Keratinocyte (primary cell): Measurements from ENCODE around the gene TBC1D22B. TPM values are rescaled to one million over a fixed set of nuclear protein-coding genes. Genes with fewer than 3 reads are reported as not detected.

ENCODE experiments used
- DNase-seq: peaks from one replicate; pipeline ENCODE4 v3.0.0-alpha.2; 2011; ENCODE audit warnings: low read depth, missing footprints, low spot score
- FAIRE-seq: peaks from 2 replicates; lab custom pipeline; 2011; peaks lifted over from hg19 to GRCh38; lab: Jason Lieb, UNC
- H2AFZ ChIP-seq: 2 replicates; pipeline ENCODE4 v1.6.0; 2012; ENCODE audit warnings: low read length, control low read depth, inconsistent platforms; ENCODE audit not compliant: control insufficient read depth
- H3K27ac ChIP-seq: 2 replicates; pipeline ENCODE4 v1.5.1; 2011; ENCODE audit warnings: low read length; ENCODE audit not compliant: control insufficient read depth, insufficient read depth
- H3K27me3 ChIP-seq: 3 replicates; pipeline ENCODE4 v1.6.0; 2011; ENCODE audit warnings: low read length; ENCODE audit not compliant: control insufficient read depth, insufficient read depth; ENCODE audit errors: extremely low read depth
- H3K36me3 ChIP-seq, 2 experiments: 2 replicates in 1 of 2; 3 replicates in 1 of 2; pipeline ENCODE4 v1.5.1; 2011; ENCODE audit warnings: low read length in 2 of 2, mild to moderate bottlenecking in 1 of 2; ENCODE audit not compliant: control insufficient read depth in 2 of 2, insufficient read depth in 2 of 2; ENCODE audit errors: extremely low read depth in 1 of 2
- H3K4me1 ChIP-seq: 3 replicates; pipeline ENCODE4 v1.5.1; 2011; ENCODE audit warnings: low read length; ENCODE audit not compliant: control insufficient read depth, insufficient read depth; ENCODE audit errors: extremely low read depth
- H3K4me2 ChIP-seq: 3 replicates; pipeline ENCODE4 v1.6.0; 2011; ENCODE audit warnings: low read depth, low read length; ENCODE audit not compliant: control insufficient read depth, insufficient read depth; ENCODE audit errors: extremely low read depth
- H3K4me3 ChIP-seq, 3 experiments: fragments of 200-600 bp in 1 of 3; sonication (generic) in 1 of 3; 2 replicates in 2 of 3; 3 replicates in 1 of 3; pipeline ENCODE4 v1.5.1; 2011 to 2016; ENCODE audit warnings: low read length in 3 of 3, mild to moderate bottlenecking in 3 of 3, control low read depth in 2 of 3, inconsistent platforms in 1 of 3, low read depth in 1 of 3, mixed read lengths in 1 of 3, mixed run types in 1 of 3, moderate library complexity in 1 of 3; ENCODE audit not compliant: control insufficient read depth in 2 of 3, insufficient read depth in 2 of 3; ENCODE audit errors: extremely low read depth in 1 of 3
- H3K79me2 ChIP-seq: 2 replicates; pipeline ENCODE4 v1.6.0; 2012; ENCODE audit warnings: low read length; ENCODE audit not compliant: control insufficient read depth, insufficient read depth
- H3K9ac ChIP-seq: 3 replicates; pipeline ENCODE4 v1.6.0; 2011; ENCODE audit warnings: low read length; ENCODE audit not compliant: control insufficient read depth, insufficient read depth; ENCODE audit errors: extremely low read depth
- H3K9me1 ChIP-seq: 3 replicates; pipeline ENCODE4 v1.6.0; 2011; ENCODE audit warnings: low read length; ENCODE audit not compliant: control insufficient read depth, insufficient read depth; ENCODE audit errors: extremely low read depth
- H3K9me3 ChIP-seq: 2 replicates; pipeline ENCODE4 v1.5.1; 2012; ENCODE audit warnings: low read depth, low read length; ENCODE audit not compliant: control insufficient read depth
- H4K20me1 ChIP-seq: 3 replicates; pipeline ENCODE4 v1.6.0; 2011; ENCODE audit warnings: low read length; ENCODE audit not compliant: control insufficient read depth, insufficient read depth; ENCODE audit errors: extremely low read depth
- CTCF ChIP-seq, 3 experiments: IDR thresholded peaks in 1 of 3; conservative IDR thresholded peaks in 1 of 3; optimal IDR thresholded peaks in 1 of 3; 2 replicates in 2 of 3; 3 replicates in 1 of 3; pipeline versions ENCODE3 to v1.5.1; 2011; ENCODE audit warnings: low read length in 3 of 3, mild to moderate bottlenecking in 3 of 3, moderate library complexity in 2 of 3, control low read depth in 1 of 3, inconsistent platforms in 1 of 3; ENCODE audit not compliant: insufficient read depth in 2 of 3; ENCODE audit errors: extremely low read depth in 1 of 3
- EZH2 ChIP-seq: IDR thresholded peaks from one replicate; pipeline ENCODE4 v1.6.1; 2012; ENCODE audit warnings: inconsistent platforms, mild to moderate bottlenecking, low read length, moderate library complexity
- dilution Hi-C: fragments of 300-500 bp; cut with MboI; formaldehyde crosslinking; loops from one replicate; pipeline ENCODE4 v1.7.0; 2020; ENCODE audit warnings: low sequenced_read_pairs; ENCODE audit not compliant: extremely low pct_ligation_motif_present
- polyA plus RNA-seq, 5 experiments: library from polyadenylated mRNA; depleted of rRNA in 3 of 5; stranded (reverse) in 3 of 5; stranded (forward) in 1 of 5; unstranded in 1 of 5; fragments of >200 nt; gene quantifications; 1 replicate in 1 of 5; 2 replicates in 3 of 5; 3 replicates in 1 of 5; pipeline versions ENCODE4 v1.2.1 to v1.2.3, GENCODE V29; 2011 to 2012; ENCODE audit warnings: missing spikeins in 2 of 5, low read depth in 1 of 5, low replicate concordance in 1 of 5

TBC1D22B gene
- polyA plus RNA-seq, 1 donor (not counting 4 experiments of a cell fraction or from before 2014, with no cell fraction given), result 5.9 TPM

GRCh38 chr6:37320646-37321045 lies 63.1 kb downstream of the TBC1D22B start:
- H3K27ac ChIP-seq, result no peak overlapping the region
- peaks cover 27 to 30% of the 10 kb centered on the region in 2 experiments for H3K36me3 ChIP-seq
- H3K4me1 ChIP-seq, result peaks cover 13% of the 10 kb centered on the region

GRCh38 chr6:37321101-37321500 lies 63.5 kb downstream of the TBC1D22B start:
- Histone ChIP-seq H3K27ac (no peak overlapping the region), H3K79me2 (no peaks in the 10 kb centered on the region), H3K4me3 (no peak overlapping the region), H3K4me1 (peaks cover 13% of the 10 kb centered on the region), H2AFZ (no peak overlapping the region), H3K36me3 (peaks cover 24 to 25% of the 10 kb centered on the region in 2 experiments), H3K4me2 (no peak overlapping the region), H3K27me3 (no peaks in the 10 kb centered on the region), H3K9me1 (no peaks in the 10 kb centered on the region), H3K9ac (no peak overlapping the region), H4K20me1 (no peaks in the 10 kb centered on the region), H3K9me3 (no peaks in the 10 kb centered on the region)
- no peak for TF ChIP-seq CTCF (optimal IDR thresholded peaks at IDR 0.05 in 1 of 3, IDR thresholded peaks at IDR 0.05 in 1 of 3, conservative IDR thresholded peaks at IDR 0.05 in 1 of 3; ENCODE audit: extremely low read depth in 1 of 3, insufficient read depth in 2 of 3, low read length in 3 of 3)
- no peak for TF ChIP-seq EZH2
- dilution Hi-C loops, result no loop called here
- FAIRE-seq (no peak), DNase-seq (no peak)

More at GRCh38 chr6:37320646-37321045, 63.1 kb downstream of the TBC1D22B start:
- no peak for FAIRE-seq
- Histone ChIP-seq H3K4me3 (no peak overlapping the region), H3K9me3 (no peaks in the 10 kb centered on the region), H3K9me1 (no peaks in the 10 kb centered on the region), H3K4me2 (no peak overlapping the region), H3K27me3 (no peaks in the 10 kb centered on the region), H2AFZ (no peak overlapping the region), H3K9ac (no peak overlapping the region), H3K79me2 (no peaks in the 10 kb centered on the region), H4K20me1 (no peaks in the 10 kb centered on the region)
- DNase-seq, result no peak
- dilution Hi-C loops, result no loop called here
- TF ChIP-seq EZH2, result no peak
- TF ChIP-seq CTCF (optimal IDR thresholded peaks at IDR 0.05 in 1 of 3, IDR thresholded peaks at IDR 0.05 in 1 of 3, conservative IDR thresholded peaks at IDR 0.05 in 1 of 3; ENCODE audit: extremely low read depth in 1 of 3, insufficient read depth in 2 of 3, low read length in 3 of 3), result no peak
